SK-N-SH (cell line): ENCODE results near the gene RFLNA. TPM values are rescaled to one million over a fixed set of nuclear protein-coding genes. Genes with fewer than 3 reads are reported as not detected.

ENCODE experiments used
- CTCF ChIA-PET: fragments of 300-600, 350-600 bp; formaldehyde crosslinking; extraction: SDS; loops from one replicate; lab custom pipeline; 2021; lab: Yijun Ruan, JAX
- POLR2A ChIA-PET: fragments of 350-600 bp; sonication (Branson Sonifier 250); formaldehyde crosslinking; extraction: SDS; loops from one replicate; lab custom pipeline; 2020; ENCODE audit warnings: antibody characterized with exemption, inconsistent platforms; lab: Yijun Ruan, JAX
- DNase-seq: peaks from one replicate; pipeline ENCODE4 v3.0.0; 2012
- H2AFZ ChIP-seq: fragments of 200-600 bp; sonication (generic); 2 replicates; pipeline ENCODE4 v1.8.1; 2016; ENCODE audit warnings: antibody characterized with exemption, mild to moderate bottlenecking, low read depth
- H3F3A ChIP-seq: fragments of 200-600 bp; sonication (generic); replicated peaks from 2 replicates; pipeline ENCODE3; 2016; ENCODE audit warnings: antibody characterized with exemption, mild to moderate bottlenecking; ENCODE audit not compliant: insufficient read depth
- H3K27ac ChIP-seq, 2 experiments: fragments of 200-500 bp in 1 of 2; fragments of 200-600 bp in 1 of 2; sonication (Bioruptor generic) in 1 of 2; sonication (generic), shearing (Covaris generic) in 1 of 2; 2 replicates each; pipeline versions ENCODE4 v1.5.1 to v1.6.1; 2014 to 2016; ENCODE audit warnings: low read depth in 2 of 2, inconsistent platforms in 1 of 2, low read length in 1 of 2, mild to moderate bottlenecking in 1 of 2, mixed read lengths in 1 of 2
- H3K27me3 ChIP-seq: fragments of 200-600 bp; sonication (generic), shearing (Covaris generic); 2 replicates; pipeline ENCODE4 v1.6.1; 2016; ENCODE audit warnings: mixed run types; ENCODE audit not compliant: insufficient read depth
- H3K36me3 ChIP-seq, 2 experiments: fragments of 200-500 bp in 1 of 2; fragments of 200-600 bp in 1 of 2; sonication (Bioruptor generic) in 1 of 2; sonication (generic) in 1 of 2; replicated peaks in 1 of 2; 2 replicates each; pipeline versions ENCODE3 to v1.5.1; 2014 to 2016; ENCODE audit warnings: low read length in 1 of 2, mild to moderate bottlenecking in 1 of 2; ENCODE audit not compliant: insufficient read depth in 2 of 2, control insufficient read depth in 1 of 2
- H3K4me1 ChIP-seq, 2 experiments: fragments of 200-500 bp in 1 of 2; fragments of 200-600 bp in 1 of 2; sonication (Bioruptor generic) in 1 of 2; sonication (generic), shearing (Covaris generic) in 1 of 2; 2 replicates each; pipeline versions ENCODE4 v1.5.1 to v1.6.1; 2014 to 2016; ENCODE audit warnings: low read depth in 1 of 2, low read length in 1 of 2, mixed run types in 1 of 2; ENCODE audit not compliant: insufficient read depth in 2 of 2, control insufficient read depth in 1 of 2
- H3K4me2 ChIP-seq: fragments of 200-600 bp; sonication (generic), shearing (Covaris generic); 2 replicates; pipeline ENCODE4 v1.6.1; 2017; ENCODE audit warnings: mixed run types
- H3K4me3 ChIP-seq, 2 experiments: fragments of 200-500 bp in 1 of 2; fragments of 200-600 bp in 1 of 2; sonication (Bioruptor generic) in 1 of 2; sonication (generic), shearing (Covaris generic) in 1 of 2; 2 replicates each; pipeline versions ENCODE4 v1.5.1 to v1.8.1; 2014 to 2016; ENCODE audit warnings: low read depth in 2 of 2, inconsistent platforms in 1 of 2, low read length in 1 of 2, mild to moderate bottlenecking in 1 of 2, mixed read lengths in 1 of 2, moderate library complexity in 1 of 2
- H3K79me2 ChIP-seq: fragments of 200-600 bp; sonication (generic); 2 replicates; pipeline ENCODE4 v1.8.1; 2017; ENCODE audit warnings: mild to moderate bottlenecking; ENCODE audit not compliant: insufficient read depth
- H3K9ac ChIP-seq: fragments of 200-600 bp; sonication (generic); 2 replicates; pipeline ENCODE4 v1.6.1; 2017; ENCODE audit warnings: mixed run types
- H3K9me2 ChIP-seq: fragments of 200-600 bp; sonication (generic); 2 replicates; pipeline ENCODE4 v1.6.1; 2017; ENCODE audit warnings: mixed run types
- H3K9me3 ChIP-seq: fragments of 200-600 bp; sonication (generic); 2 replicates; pipeline ENCODE4 v1.6.1; 2017; ENCODE audit warnings: mixed run types, mild to moderate bottlenecking, moderate library complexity
- H4K20me1 ChIP-seq: fragments of 200-600 bp; sonication (generic); 2 replicates; pipeline ENCODE4 v1.6.1; 2017; ENCODE audit warnings: mild to moderate bottlenecking, mixed run types; ENCODE audit not compliant: insufficient read depth
- CHD2 ChIP-seq: fragments of 150-350 bp; IDR thresholded peaks from 2 replicates; pipeline ENCODE4 v1.6.1; 2018; ENCODE audit warnings: low read length; ENCODE audit not compliant: partially characterized antibody
- ELF1 ChIP-seq: IDR thresholded peaks from 2 replicates; pipeline ENCODE4 v1.4.0; 2012
- EZH2phosphoT487 ChIP-seq: fragments of 200-600 bp; sonication (generic); IDR thresholded peaks from 2 replicates; pipeline ENCODE4 v1.6.1; 2017; ENCODE audit warnings: low read depth, mixed run types, mild to moderate bottlenecking, antibody characterized with exemption, moderate library complexity, borderline replicate concordance
- FOSL2 ChIP-seq: IDR thresholded peaks from 2 replicates; pipeline ENCODE4 v1.4.0; 2012; ENCODE audit warnings: low read depth, mild to moderate bottlenecking, moderate library complexity, borderline replicate concordance
- GABPA ChIP-seq: IDR thresholded peaks from 2 replicates; pipeline ENCODE4 v1.4.0; 2012; ENCODE audit warnings: low read depth, mild to moderate bottlenecking
- GATA2 ChIP-seq: sonication (generic); formaldehyde crosslinking; IDR thresholded peaks from 2 replicates; pipeline ENCODE4 v1.5.0; 2020; ENCODE audit warnings: mild to moderate bottlenecking, missing genetic modification reagents
- JUND ChIP-seq: IDR thresholded peaks from 2 replicates; pipeline ENCODE4 v1.4.0; 2012
- NFIC ChIP-seq: IDR thresholded peaks from 2 replicates; pipeline ENCODE4 v1.4.0; 2012; ENCODE audit warnings: borderline replicate concordance
- RCOR1 ChIP-seq: fragments of 150-350 bp; IDR thresholded peaks from 2 replicates; pipeline ENCODE4 v1.6.1; 2017; ENCODE audit warnings: antibody characterized with exemption, low read length
- TCF12 ChIP-seq: IDR thresholded peaks from 2 replicates; pipeline ENCODE4 v1.4.0; 2012
- WGBS: methylation state at CpG from one replicate; pipeline ENCODE4 v1.1.6; 2017; ENCODE audit warnings: low lambda C conversion rate; 5-methylcytosine and 5-hydroxymethylcytosine counted together
- polyA plus RNA-seq, 3 experiments: library from polyadenylated mRNA; depleted of rRNA; stranded (reverse); fragments of >200 nt; gene quantifications; 2 replicates each; pipeline ENCODE4 v1.2.3, GENCODE V29; 2012
- TF ChIP-seq, protein P1 (sequence below): IDR thresholded peaks from 2 replicates; pipeline ENCODE4 v1.6.1; 2012; ENCODE audit warnings: mild to moderate bottlenecking, low read depth, low read length, moderate library complexity
- TF ChIP-seq, protein P2 (sequence below): fragments of 150-350 bp; IDR thresholded peaks from 2 replicates; pipeline ENCODE4 v1.6.1; 2016; ENCODE audit warnings: mild to moderate bottlenecking, low read depth, low read length
- TF ChIP-seq, protein P3 (sequence below): fragments of 200-600 bp; sonication (generic); IDR thresholded peaks from 2 replicates; pipeline ENCODE4 v1.6.1; 2017; ENCODE audit warnings: antibody characterized with exemption, mild to moderate bottlenecking, moderate library complexity

RFLNA gene
- polyA plus RNA-seq, 1 of the 3 experiments (the other 2 are of a cell fraction) = 0.10 TPM

DNA sequence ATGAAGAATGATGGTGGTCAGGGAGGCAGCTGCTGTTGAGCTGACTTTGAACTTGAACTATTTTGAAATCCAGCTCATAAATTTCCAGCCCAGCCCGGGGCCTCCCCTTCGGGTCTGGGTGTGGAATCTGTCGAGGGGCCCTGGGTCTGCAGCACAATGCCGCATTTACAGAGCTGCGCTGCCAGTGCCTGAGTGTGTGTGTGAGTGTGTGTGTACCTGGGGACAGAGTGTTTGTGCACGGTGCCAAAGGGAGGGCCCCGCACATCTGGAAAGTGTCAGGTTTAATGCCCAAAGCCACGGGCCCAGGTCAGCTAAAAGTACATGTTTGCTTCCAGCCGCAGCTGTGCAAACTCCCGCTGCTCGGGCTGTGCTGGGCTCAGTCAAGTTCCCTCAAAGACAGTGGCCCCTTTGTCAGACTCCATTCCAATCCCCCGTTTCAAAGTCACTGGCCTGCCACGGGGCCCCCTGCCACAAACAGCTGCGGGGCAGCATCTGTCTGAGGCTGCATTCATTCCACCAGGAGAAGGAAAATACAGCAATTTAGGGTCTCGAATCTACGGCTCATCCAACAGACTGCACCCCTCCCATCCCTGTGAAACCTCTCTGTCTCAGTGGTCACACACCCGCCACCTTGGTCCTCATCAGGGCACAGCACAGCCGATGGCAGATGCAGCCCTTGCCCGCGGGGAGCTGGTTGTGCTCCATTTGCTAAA lies 16.3 kb upstream of the RFLNA start:
- H3K4me3 ChIP-seq = no peak overlapping the region
- H3K27ac ChIP-seq = no peak overlapping the region
- no peaks in the 10 kb centered on the region for H3K36me3 ChIP-seq
- no peak for TF ChIP-seq GATA2 (CRISPR knock-in tag)
- no peak for TF ChIP-seq NFIC
- TF ChIP-seq, protein P1, sequence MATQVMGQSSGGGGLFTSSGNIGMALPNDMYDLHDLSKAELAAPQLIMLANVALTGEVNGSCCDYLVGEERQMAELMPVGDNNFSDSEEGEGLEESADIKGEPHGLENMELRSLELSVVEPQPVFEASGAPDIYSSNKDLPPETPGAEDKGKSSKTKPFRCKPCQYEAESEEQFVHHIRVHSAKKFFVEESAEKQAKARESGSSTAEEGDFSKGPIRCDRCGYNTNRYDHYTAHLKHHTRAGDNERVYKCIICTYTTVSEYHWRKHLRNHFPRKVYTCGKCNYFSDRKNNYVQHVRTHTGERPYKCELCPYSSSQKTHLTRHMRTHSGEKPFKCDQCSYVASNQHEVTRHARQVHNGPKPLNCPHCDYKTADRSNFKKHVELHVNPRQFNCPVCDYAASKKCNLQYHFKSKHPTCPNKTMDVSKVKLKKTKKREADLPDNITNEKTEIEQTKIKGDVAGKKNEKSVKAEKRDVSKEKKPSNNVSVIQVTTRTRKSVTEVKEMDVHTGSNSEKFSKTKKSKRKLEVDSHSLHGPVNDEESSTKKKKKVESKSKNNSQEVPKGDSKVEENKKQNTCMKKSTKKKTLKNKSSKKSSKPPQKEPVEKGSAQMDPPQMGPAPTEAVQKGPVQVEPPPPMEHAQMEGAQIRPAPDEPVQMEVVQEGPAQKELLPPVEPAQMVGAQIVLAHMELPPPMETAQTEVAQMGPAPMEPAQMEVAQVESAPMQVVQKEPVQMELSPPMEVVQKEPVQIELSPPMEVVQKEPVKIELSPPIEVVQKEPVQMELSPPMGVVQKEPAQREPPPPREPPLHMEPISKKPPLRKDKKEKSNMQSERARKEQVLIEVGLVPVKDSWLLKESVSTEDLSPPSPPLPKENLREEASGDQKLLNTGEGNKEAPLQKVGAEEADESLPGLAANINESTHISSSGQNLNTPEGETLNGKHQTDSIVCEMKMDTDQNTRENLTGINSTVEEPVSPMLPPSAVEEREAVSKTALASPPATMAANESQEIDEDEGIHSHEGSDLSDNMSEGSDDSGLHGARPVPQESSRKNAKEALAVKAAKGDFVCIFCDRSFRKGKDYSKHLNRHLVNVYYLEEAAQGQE = no peak
- no peak for TF ChIP-seq ELF1
- TF ChIP-seq JUND = no peak
- TF ChIP-seq, protein P2, sequence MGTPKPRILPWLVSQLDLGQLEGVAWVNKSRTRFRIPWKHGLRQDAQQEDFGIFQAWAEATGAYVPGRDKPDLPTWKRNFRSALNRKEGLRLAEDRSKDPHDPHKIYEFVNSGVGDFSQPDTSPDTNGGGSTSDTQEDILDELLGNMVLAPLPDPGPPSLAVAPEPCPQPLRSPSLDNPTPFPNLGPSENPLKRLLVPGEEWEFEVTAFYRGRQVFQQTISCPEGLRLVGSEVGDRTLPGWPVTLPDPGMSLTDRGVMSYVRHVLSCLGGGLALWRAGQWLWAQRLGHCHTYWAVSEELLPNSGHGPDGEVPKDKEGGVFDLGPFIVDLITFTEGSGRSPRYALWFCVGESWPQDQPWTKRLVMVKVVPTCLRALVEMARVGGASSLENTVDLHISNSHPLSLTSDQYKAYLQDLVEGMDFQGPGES = no peak
- TF ChIP-seq, protein P3, sequence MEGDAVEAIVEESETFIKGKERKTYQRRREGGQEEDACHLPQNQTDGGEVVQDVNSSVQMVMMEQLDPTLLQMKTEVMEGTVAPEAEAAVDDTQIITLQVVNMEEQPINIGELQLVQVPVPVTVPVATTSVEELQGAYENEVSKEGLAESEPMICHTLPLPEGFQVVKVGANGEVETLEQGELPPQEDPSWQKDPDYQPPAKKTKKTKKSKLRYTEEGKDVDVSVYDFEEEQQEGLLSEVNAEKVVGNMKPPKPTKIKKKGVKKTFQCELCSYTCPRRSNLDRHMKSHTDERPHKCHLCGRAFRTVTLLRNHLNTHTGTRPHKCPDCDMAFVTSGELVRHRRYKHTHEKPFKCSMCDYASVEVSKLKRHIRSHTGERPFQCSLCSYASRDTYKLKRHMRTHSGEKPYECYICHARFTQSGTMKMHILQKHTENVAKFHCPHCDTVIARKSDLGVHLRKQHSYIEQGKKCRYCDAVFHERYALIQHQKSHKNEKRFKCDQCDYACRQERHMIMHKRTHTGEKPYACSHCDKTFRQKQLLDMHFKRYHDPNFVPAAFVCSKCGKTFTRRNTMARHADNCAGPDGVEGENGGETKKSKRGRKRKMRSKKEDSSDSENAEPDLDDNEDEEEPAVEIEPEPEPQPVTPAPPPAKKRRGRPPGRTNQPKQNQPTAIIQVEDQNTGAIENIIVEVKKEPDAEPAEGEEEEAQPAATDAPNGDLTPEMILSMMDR = no peak
- TF ChIP-seq RCOR1 = no peak
- no peak for TF ChIP-seq TCF12
- TF ChIP-seq, all 33 proteins: peak for 0
- Histone ChIP-seq H2AFZ (no peak overlapping the region), H3K9me3 (no peaks in the 10 kb centered on the region), H3K9ac (no peak overlapping the region), H3K9me2 (no peaks in the 10 kb centered on the region), H3K4me1 (no peaks in the 10 kb centered on the region; a peak in 1 of 4 replicates), H4K20me1 (no peaks in the 10 kb centered on the region), H3K4me2 (no peak overlapping the region), H3F3A (no peaks in the 10 kb centered on the region), H3K79me2 (no peaks in the 10 kb centered on the region), H3K27me3 (no peaks in the 10 kb centered on the region; the same call in 1 of the 2 replicates)
- POLR2A ChIA-PET = no interaction called here
- WGBS = 63% methylated on average over 9 of the region's 20 CpGs
- DNase-seq = no peak
- CTCF ChIA-PET = interaction anchor here (0.6 to 1.5 kb wide), 3 partner anchors 15 to 225 kb away, joined by 3 read pairs; no protein-coding TSS in a partner anchor

DNA sequence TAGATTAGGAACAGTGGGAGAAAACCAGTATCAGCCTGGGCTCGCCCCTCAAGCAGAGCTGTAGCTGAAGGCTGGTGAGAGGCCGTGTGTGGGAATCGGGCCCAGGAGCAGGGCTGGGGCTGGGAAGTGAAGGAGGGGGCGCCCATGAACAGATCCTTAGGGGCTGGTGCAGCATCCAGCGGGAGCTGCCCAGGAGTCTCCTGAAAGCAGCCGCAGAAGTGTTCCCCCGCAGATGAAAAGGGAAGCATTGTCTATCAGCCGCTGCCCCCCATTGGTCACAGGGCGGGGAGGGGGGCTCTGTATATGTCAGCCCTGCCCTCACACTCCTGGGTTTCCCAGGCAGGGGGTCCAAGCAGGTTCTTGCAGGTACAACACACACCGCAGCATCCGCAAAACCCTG lies 15.6 kb upstream of the RFLNA start:
- H3K9me3 ChIP-seq = no peaks in the 10 kb centered on the region
- H3K9ac ChIP-seq = no peak overlapping the region
- no peaks in the 10 kb centered on the region for H3K79me2 ChIP-seq
- no peak overlapping the region for H2AFZ ChIP-seq
- no peak overlapping the region for H3K27ac ChIP-seq
- DNase-seq = no peak
- no peaks in the 10 kb centered on the region for H4K20me1 ChIP-seq
- no peaks in the 10 kb centered on the region; a peak in 1 of 4 replicates for H3K4me1 ChIP-seq
- H3K27me3 ChIP-seq = peaks cover 3% of the 10 kb centered on the region; the same call in 1 of the 2 replicates
- ChIA-PET POLR2A (no interaction called here), CTCF (interaction anchor here (0.6 to 1.0 kb wide), 2 partner anchors 10 to 571 kb away, joined by 3 read pairs; no protein-coding TSS in a partner anchor)
- H3F3A ChIP-seq = no peaks in the 10 kb centered on the region
- TF ChIP-seq FOSL2 = no peak
- no peak for TF ChIP-seq GABPA
- TF ChIP-seq EZH2phosphoT487 = no peak
- TF ChIP-seq CHD2 = no peak
- TF ChIP-seq RCOR1 = no peak
- H3K4me2 ChIP-seq = no peak overlapping the region
- no peaks in the 10 kb centered on the region for H3K9me2 ChIP-seq
- H3K4me3 ChIP-seq = no peak overlapping the region
- H3K36me3 ChIP-seq = no peaks in the 10 kb centered on the region
- WGBS = 81% methylated on average over 9 of the region's 11 CpGs
